ENCODE data around the gene BASP1. TPM values are rescaled to one million over a fixed set of nuclear protein-coding genes. Genes with fewer than 3 reads are reported as not detected.
"Not testable (repeated sequence)": the region's sequence is repeated elsewhere in the genome, so short reads cannot be mapped to it uniquely, and the experiment has no call there.

BASP1 gene
- total RNA-seq, 1 donor from 2014 or later: 158 TPM

GRCh38 chr5:17317473-17317872 lies 100.0 kb downstream of the BASP1 start:
- Histone ChIP-seq H3K27me3 (no peaks in the 10 kb centered on the region), H3K79me2 (ENCODE audit: low read depth) (no peaks in the 10 kb centered on the region), H3K4me1 (peaks cover 7% of the 10 kb centered on the region), H4K20me1 (ENCODE audit: low read depth) (no peaks in the 10 kb centered on the region), H3K9ac (no peak overlapping the region), H3K36me3 (no peaks in the 10 kb centered on the region), H3K27ac (no peak overlapping the region), H2AFZ (replicated peaks) (no peak overlapping the region), H3K4me3 (no peak overlapping the region), H3K9me3 (ENCODE audit: low read depth) (no peaks in the 10 kb centered on the region), H3F3A (ENCODE audit: low read depth) (no peaks in the 10 kb centered on the region), H3K4me2 (no peak overlapping the region)
- Mint-ChIP-seq H3K27ac (no peak overlapping the region), H3K36me3 (no peaks in the 10 kb centered on the region), H3K27me3 (ENCODE audit: insufficient read depth, low read depth) (peaks cover 8% of the 10 kb centered on the region), H3K4me3 (no peak overlapping the region), H3K9me3 (no peaks in the 10 kb centered on the region), H3K4me1 (peaks cover 19% of the 10 kb centered on the region)
- no peak for DNase-seq (ENCODE audit: low spot score)
- TF ChIP-seq, protein P1, sequence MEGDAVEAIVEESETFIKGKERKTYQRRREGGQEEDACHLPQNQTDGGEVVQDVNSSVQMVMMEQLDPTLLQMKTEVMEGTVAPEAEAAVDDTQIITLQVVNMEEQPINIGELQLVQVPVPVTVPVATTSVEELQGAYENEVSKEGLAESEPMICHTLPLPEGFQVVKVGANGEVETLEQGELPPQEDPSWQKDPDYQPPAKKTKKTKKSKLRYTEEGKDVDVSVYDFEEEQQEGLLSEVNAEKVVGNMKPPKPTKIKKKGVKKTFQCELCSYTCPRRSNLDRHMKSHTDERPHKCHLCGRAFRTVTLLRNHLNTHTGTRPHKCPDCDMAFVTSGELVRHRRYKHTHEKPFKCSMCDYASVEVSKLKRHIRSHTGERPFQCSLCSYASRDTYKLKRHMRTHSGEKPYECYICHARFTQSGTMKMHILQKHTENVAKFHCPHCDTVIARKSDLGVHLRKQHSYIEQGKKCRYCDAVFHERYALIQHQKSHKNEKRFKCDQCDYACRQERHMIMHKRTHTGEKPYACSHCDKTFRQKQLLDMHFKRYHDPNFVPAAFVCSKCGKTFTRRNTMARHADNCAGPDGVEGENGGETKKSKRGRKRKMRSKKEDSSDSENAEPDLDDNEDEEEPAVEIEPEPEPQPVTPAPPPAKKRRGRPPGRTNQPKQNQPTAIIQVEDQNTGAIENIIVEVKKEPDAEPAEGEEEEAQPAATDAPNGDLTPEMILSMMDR (IDR thresholded peaks at IDR 0.05): no peak
- TF ChIP-seq EZH2 (IDR thresholded peaks at IDR 0.05): no peak
- TF ChIP-seq EZH2phosphoT487 (IDR thresholded peaks at IDR 0.05): no peak

- not testable (repeated sequence) for H3K9me3 ChIP-seq (ENCODE audit: low read depth); H3K4me3 Mint-ChIP-seq; H3K36me3 ChIP-seq; H3K27me3 Mint-ChIP-seq (ENCODE audit: insufficient read depth, low read depth); H3K27ac Mint-ChIP-seq; H3K4me2 ChIP-seq; H4K20me1 ChIP-seq (ENCODE audit: low read depth); H3K9me3 Mint-ChIP-seq; H3K79me2 ChIP-seq (ENCODE audit: low read depth); H3K9ac ChIP-seq; H3F3A ChIP-seq (ENCODE audit: low read depth); DNase-seq (ENCODE audit: low spot score); H3K4me1 ChIP-seq; H3K27ac ChIP-seq; H3K27me3 ChIP-seq; H3K36me3 Mint-ChIP-seq; H3K4me3 ChIP-seq; H2AFZ ChIP-seq (replicated peaks)
- H3K4me1 Mint-ChIP-seq: peaks cover 19% of the 10 kb centered on the region
Measured at GRCh38 chr5:17319095-17319494, 101.7 kb downstream of the BASP1 start.

- DNase-seq (ENCODE audit: low spot score): no peak
- H3K27ac ChIP-seq: no peak overlapping the region
- no peaks in the 10 kb centered on the region for H3K36me3 ChIP-seq
- H3K27ac Mint-ChIP-seq: no peak overlapping the region
- H3K4me3 ChIP-seq: no peak overlapping the region
- H3K4me1 ChIP-seq: no peaks in the 10 kb centered on the region
- no peaks in the 10 kb centered on the region for H3K27me3 ChIP-seq
- no peaks in the 10 kb centered on the region for H3K4me1 Mint-ChIP-seq
- H3K4me2 ChIP-seq: no peak overlapping the region
- no peaks in the 10 kb centered on the region for H4K20me1 ChIP-seq (ENCODE audit: low read depth)
- H3K9ac ChIP-seq: no peak overlapping the region
- no peaks in the 10 kb centered on the region for H3K9me3 ChIP-seq (ENCODE audit: low read depth)
- H2AFZ ChIP-seq (replicated peaks): no peak overlapping the region
- H3K9me3 Mint-ChIP-seq: peaks cover 7% of the 10 kb centered on the region
- no peaks in the 10 kb centered on the region for H3F3A ChIP-seq (ENCODE audit: low read depth)
- no peaks in the 10 kb centered on the region for H3K36me3 Mint-ChIP-seq
- TF ChIP-seq, protein P1 (IDR thresholded peaks at IDR 0.05): no peak
- TF ChIP-seq EZH2 (IDR thresholded peaks at IDR 0.05): no peak
- no peak for TF ChIP-seq EZH2phosphoT487 (IDR thresholded peaks at IDR 0.05)
- H3K4me3 Mint-ChIP-seq: no peak overlapping the region
- no peaks in the 10 kb centered on the region for H3K79me2 ChIP-seq (ENCODE audit: low read depth)
- H3K27me3 Mint-ChIP-seq (ENCODE audit: insufficient read depth, low read depth): peaks cover 3% of the 10 kb centered on the region
Measured at GRCh38 chr5:17325770-17326599, 108.6 kb downstream of the BASP1 start.

Small RNA genes within 50 kb of the gene (small RNA-seq; reads per million reads assigned to genes)
- gene RNU6-1003P: not detected
